HG03354 (cell line): ENCODE results near the gene FRAT1.

Experiments
- ATAC-seq: cut with Tn5 transposase; IDR thresholded peaks from one replicate; pipeline ENCODE4 v1.9.1; 2021; ENCODE audit warnings: mild to moderate bottlenecking; ENCODE audit not compliant: unreplicated experiment, poor library complexity, severe bottlenecking

Gene FRAT1

GRCh38 chr10:97307441-97307840, 11.6 kb upstream of the FRAT1 start:
- no peak for ATAC-seq

DNA sequence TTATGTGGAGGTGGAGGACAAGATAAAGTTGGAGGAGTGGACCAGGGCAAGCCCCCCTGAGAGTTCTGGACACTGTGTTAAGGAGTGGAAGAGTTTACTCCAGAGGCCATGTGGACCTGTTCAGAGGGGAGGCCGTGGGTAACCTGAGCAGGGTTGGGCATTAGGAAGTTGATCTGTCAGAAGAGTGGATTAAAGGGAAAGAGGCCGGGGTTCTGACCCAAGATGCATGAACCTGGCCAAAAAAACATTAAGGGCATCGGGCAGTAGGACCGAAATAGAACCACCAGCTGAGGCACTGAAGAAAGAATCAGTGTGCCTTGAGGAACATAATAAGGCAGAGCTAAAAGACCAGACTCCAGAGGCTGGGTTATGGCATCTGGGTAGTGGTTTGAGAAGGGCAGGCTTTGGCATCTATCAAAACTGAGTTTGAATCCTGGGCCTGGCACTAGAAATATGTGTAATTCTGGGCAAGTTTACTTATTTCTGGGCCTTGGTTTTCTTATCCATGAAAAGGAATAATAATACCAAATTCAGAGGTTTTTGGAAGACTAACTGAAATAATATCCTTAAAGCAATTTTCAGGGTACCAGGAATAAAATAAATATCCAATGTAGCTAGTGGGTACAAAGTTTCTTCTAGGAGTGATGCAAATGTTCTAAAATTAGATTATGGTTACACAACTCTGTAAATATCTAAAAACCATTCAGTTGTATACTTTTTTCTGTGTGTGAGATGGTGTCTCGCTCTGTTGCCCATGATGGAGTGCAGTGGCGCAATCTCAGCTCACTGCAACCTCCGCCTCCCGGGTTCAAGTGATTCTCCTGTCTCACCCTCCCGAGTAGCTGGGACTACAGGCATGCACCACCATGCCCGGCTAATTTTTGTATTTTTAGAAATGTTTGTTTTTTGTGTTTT, 10.9 kb upstream of the FRAT1 start:
- no peak for ATAC-seq

GRCh38 chr10:97311111-97311626, 7.9 kb upstream of the FRAT1 start:
- ATAC-seq: no peak

GRCh38 chr10:97312897-97313296, 6.2 kb upstream of the FRAT1 start:
- no peak for ATAC-seq

GRCh38 chr10:97314671-97315070, 4.4 kb upstream of the FRAT1 start:
- no peak for ATAC-seq

GRCh38 chr10:97319671-97320479, 804 bp downstream of the FRAT1 start:
- peak; percentile 33 for ATAC-seq

DNA sequence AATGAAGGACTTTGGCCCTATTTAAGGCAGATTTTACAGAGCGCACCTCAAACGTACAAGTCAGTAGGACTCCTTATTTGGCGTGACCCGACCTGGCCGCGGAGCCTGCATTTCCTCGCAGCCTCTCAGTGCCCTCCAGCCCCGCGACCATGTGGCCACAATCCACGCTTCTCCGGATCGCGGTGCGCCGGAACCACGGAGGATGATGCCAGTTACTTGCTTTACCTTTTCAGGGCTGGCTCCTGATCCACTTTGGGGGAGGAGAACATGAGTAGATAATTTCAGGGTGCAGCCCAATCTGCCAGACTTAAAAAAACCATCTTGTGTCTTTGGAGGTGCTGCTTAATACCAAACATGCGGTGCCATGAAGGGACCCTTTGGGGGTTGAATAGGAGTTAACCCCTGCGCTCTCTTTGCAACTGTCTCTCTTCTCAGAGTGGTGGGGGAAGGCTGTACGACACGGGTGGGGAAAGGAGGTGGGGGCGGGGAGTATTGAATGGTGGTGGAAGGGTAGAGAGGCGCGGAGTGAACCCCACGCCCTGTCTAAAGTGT, 1.5 kb downstream of the FRAT1 start:
- ATAC-seq: no peak

DNA sequence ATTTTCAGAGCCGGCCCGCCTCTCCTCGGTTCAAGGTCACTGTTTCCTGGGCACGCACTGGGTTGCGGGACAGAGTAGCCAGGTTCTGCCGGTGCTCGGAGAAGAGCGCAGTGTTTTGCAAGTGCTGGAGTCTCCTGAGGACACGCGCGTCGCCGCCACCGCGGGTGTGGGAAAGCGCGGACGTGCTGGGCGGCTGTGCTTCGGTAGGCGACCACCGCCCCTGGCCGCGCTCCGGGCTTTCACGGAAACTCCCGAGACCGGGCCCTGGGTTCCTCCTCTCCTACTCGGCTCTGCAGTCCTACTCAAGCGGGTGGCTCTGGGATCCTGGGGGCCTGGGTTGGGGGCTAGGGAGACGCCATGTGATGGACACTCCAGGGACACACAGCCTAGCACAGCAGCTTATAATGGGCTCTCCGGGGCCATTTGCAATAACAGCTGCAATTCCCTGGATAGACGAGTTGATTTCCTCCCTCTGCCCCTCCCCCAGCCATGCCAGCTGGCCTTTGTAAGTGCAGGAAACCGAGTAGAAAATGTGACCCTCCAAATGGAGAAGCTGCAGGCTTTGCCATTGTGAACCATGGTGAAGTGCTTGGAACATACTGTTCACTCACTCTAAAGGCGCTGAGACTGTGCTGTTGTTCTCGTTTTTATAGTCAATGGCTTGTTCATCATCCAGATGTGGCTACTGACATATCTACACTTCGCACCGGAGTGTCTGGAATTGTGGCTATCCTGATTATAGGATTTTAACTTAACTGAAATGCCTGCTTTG, 2.1 kb downstream of the FRAT1 start:
- ATAC-seq: no peak

GRCh38 chr10:97321804-97322190, 2.7 kb downstream of the FRAT1 start:
- ATAC-seq: no peak

DNA sequence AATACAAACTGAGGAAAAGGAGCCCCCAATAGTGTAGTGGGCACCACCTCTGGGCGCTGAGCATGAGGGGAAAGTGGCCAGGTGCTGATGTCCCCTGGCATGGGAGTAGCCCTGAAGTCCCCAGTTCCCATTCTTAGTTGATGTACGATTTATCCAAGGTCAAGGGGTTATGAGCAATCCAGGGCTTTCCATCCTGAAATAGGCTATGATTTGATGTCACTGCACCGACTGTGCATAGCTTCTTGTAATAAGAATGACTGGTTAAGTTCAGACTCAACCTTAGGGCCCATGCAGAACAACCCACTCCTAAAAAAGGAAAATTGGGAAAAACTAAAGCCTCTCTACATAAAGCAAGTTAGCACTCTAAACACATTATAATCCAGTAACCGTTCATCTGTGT, 4.4 kb downstream of the FRAT1 start:
- ATAC-seq: no peak

- no peak for ATAC-seq
Measured at GRCh38 chr10:97325754-97326153, 6.7 kb downstream of the FRAT1 start.

DNA sequence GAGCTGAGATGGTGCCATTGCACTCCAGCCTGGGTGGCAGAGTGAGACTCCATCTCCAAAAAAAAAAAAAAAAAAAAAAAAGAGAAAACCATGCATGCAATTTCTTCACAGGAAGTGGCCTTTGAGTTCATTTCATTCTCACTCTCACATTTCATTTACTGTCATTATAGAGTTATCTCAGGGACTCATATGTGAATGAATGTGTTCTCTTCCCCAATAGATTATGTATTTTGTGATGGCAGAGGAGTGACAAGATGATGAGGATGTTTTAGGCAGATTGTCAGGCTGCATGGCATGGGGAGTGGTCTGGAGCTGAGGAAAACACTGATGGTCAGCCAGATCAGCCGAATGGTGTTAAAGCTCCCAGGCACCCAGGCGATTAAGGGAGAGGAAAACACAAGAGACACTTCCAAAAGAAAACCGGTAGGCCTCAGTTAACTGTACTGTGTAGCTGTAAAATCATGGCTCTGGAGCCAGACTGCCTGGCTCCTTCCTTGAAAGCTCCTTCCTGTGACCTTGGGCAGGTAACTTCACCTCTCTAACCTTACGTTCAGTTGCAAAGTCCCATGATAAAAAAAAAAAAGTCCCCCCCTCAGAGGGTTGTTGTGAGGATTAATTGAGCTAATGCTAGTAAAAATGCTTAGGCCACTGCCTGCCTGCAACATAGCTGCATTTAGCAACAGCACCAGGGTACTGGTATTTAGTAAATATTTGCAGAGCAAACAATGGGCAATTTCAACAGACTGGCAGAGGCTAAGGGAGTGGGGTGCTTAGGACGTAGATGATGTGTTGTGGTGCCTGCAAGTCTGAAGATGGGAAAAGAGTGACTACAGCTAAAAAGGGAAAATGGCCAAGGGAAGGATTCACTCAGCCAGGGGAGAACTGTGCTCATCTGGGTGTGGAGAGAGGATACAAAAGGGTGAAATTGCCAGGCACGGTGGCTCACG, 8.6 kb downstream of the FRAT1 start:
- no peak for ATAC-seq

- no peak for ATAC-seq
Measured at GRCh38 chr10:97328646-97329453, 9.8 kb downstream of the FRAT1 start.

DNA sequence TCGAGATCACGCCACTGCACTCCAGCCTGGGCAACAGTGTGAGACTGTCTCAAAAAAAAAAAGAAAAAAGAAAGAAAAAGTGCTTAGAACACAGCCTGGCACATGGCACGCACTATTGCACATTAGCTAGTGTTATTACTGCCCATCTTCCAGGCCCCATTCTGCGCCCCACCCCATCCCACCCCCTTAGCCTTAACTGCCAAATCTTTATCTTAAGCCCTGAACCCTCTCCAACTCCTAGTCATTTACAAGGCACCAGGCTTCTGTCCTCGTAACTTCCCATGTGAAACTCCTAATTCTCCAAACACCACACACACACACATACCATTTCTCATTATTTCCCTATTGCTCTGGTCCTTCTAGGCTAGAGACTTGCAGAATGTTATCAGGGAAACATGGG, 10.7 kb downstream of the FRAT1 start:
- ATAC-seq: no peak

DNA sequence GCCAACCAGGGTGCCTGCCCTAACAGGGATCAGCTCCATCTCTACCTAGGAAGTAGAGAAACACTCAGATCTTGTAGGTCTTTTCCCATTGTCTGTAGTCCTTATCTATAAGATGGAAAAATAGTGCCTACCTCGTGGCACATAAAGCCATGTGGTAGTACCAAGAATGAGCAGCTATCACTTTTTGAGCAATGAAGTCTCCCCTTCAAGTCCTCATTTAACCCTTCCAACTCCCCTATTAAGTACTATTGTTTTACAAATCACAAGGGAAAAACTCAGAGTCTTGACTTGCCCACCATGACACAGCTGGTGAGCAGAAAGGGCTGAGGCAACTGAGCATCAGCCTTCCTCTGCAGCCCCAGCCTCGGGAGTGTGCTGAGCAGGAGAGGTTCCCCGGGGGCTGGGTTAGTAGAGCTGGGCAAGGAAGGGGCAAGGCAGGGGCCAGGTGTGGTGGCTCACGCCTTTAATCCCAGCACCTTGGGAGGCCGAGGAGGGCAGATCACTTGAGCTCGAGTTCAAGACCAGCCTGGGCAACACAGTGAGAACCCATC, 12.2 kb downstream of the FRAT1 start:
- no peak for ATAC-seq

DNA sequence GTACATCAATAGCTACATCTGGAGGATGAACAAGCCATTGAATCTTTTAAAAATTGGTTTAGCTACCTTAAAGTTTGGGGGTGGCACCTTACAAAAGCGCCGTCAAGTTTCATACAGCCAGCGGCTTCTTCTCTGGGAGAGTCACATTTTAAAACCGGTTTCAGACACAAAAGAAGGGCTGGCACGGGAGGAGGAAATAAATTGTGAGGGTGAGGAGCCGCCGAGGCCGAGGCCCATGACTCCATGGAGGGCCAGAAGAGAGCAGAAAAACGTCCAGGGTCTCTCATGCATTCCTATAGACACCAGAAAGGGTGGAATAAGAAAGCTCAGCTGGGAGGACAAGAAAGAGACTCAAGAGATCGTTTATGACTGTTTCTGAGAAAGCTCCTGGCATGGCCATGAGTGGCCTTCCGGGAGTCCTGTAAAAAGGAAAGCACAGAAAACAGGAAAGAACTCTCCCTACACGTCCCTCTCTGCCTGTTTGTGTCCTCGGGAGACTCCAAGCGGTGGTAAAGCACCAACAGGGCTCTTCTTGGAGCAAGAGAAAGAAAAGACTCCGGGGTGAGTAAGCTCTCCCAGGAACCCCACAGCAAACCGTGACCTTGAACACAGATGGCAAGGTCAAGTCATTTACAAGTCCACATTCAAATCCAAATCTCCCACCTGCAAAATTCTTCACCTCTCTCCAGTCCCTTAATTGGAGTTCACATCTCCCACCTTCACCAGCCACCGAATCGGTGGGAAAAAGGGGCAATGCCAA, 13.7 kb downstream of the FRAT1 start:
- ATAC-seq: no peak

DNA sequence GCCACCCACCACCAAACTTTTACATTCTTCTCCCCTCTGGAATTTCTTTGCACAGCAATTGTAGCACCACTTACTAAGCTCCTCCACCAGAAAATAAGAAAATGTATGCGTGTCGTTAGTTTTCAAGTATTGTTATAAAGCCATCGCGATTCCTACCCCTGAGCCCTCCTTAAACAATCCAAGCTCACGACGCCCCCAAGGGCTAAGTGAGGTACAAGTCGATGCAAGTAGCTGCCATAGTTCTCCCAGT, 14.2 kb downstream of the FRAT1 start:
- no peak for ATAC-seq
